ENCODE results near the gene PALM. TPM values are rescaled to one million over a fixed set of nuclear protein-coding genes. Genes with fewer than 3 reads are reported as not detected.
A peak's percentile ranks its signal among the peaks of the same experiment; 100 is the strongest.

PALM gene
- total and polyA plus RNA-seq, 12 donors, result 12.5 to 36.7 (median 18.7) TPM

- intact Hi-C loops (cut with DNase I), result loop anchor here in 1 of 10 donors (2.0 kb wide), 1 partner anchor 18 kb away; no protein-coding TSS in a partner anchor
- Histone ChIP-seq H3K36me3 (peaks cover 0 to 17% (median 0%) of the 10 kb centered on the region in 9 donors), H3K27ac (peak overlapping the region; percentile 42 to 97 (median 90)), H3K9me3 (no peaks in the 10 kb centered on the region), H3K27me3 (no peaks in the 10 kb centered on the region), H3K4me3 (peak overlapping the region; percentile 87 to 100 (median 97)), H3K4me1 (peaks cover 39 to 69% (median 64%) of the 10 kb centered on the region in 9 donors)
- DNase-seq, result no peak
- ATAC-seq, result peak in 3 of 8 donors; percentile 0 to 7 (median 3)
- WGBS, 2 donors, result 1% methylated on average over 60 to 81 of the region's 81 CpGs
- no peak for TF ChIP-seq CTCF (IDR thresholded peaks at IDR 0.05)
Observed at GRCh38 chr19:662207-662961, 46.4 kb upstream of the PALM start.

DNA sequence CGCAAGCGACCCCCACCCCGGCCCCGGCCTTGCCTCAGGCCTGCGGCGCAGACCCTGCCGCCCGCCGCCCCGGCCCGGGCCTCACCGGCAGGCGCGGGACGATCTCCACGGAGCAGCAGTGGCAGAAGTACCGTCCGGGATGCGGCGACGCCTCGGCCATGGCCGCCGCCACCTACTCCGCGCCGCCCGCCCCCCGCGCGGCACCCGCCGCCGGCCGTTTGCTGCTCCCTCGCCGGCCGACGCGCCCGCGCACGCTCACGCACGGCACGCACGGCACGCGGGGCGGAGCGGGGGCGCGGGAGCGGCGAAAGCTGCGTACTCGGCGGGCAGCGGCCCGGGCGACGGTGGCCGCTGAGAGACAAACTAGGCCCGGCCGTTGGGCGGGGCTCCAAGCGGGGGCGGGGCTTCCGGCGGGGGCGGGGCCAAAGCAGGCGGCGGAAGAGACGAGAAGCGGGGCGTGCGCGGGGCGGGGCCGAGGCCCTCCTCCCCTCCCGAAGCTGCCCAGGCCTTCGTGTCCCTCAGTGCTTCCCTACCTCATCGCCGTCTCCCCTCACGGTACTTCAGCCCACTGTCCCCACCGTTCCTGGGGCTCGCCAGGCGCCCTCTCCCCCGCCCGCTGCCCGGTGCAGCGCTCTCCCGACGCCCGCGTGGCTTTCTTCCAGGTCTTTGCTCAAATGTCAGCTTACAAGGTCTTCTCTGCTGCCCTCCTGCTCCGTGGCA lies 45.6 kb upstream of the PALM start, which contains the start of gene RNF126:
Gene RNF126, minus strand, starts transcription at position 253 of the 720 bp plus-strand sequence. Its CDS starts 93 bp downstream, at position 160.
- Histone ChIP-seq H3K27ac (peak within 1 kb of the TSS; percentile 61 to 97 (median 94)), H3K27me3 (no peaks in the 10 kb centered on the region), H3K9me3 (no peaks in the 10 kb centered on the region), H3K4me1 (peaks cover 32 to 62% (median 56%) of the 10 kb centered on the region in 9 donors), H3K36me3 (peaks cover 0 to 9% (median 0%) of the 10 kb centered on the region in 9 donors), H3K4me3 (peak within 1 kb of the TSS; percentile 87 to 100 (median 97))
- DNase-seq (peak; percentile 91 to 97), ATAC-seq (peak; percentile 80 to 88 (median 86))
- no peak for TF ChIP-seq CTCF (IDR thresholded peaks at IDR 0.05)
- intact Hi-C loops (cut with DNase I), result loop anchor here in 1 of 10 donors (2.0 kb wide), 1 partner anchor 18 kb away; no protein-coding TSS in a partner anchor
- WGBS, 2 donors, result 0 to 1% methylated on average over 60 to 95 of the region's 97 CpGs

- Histone ChIP-seq H3K4me3 (peak overlapping the region in 9 of 10 donors; percentile 40 to 100 (median 96)), H3K36me3 (peaks cover 0 to 4% (median 0%) of the 10 kb centered on the region in 9 donors), H3K27ac (peak overlapping the region; percentile 61 to 97 (median 94)), H3K4me1 (peaks cover 26 to 56% (median 51%) of the 10 kb centered on the region in 9 donors), H3K27me3 (no peaks in the 10 kb centered on the region), H3K9me3 (no peaks in the 10 kb centered on the region)
- DNase-seq (no peak), ATAC-seq (peak in 3 of 8 donors; percentile 1 to 23 (median 3))
- no peak for TF ChIP-seq CTCF (IDR thresholded peaks at IDR 0.05)
- WGBS, 2 donors, result 60 to 65% methylated on average over 18 of the region's 18 CpGs
- intact Hi-C loops (cut with DNase I), result loop anchor here in 6 of 10 donors (1.0 to 2.0 kb wide), 5 partner anchors 17 to 71 kb away; no protein-coding TSS in a partner anchor
Observed at GRCh38 chr19:663682-664117, 45.0 kb upstream of the PALM start.

Measured in heart right ventricle (tissue), 16 donors.